Activated naive CD8-positive, alpha-beta T cell treated with anti-CD3 and anti-CD28 coated beads, Interleukin-2, amount 50 U/mL, for 16 hours (primary cell): Measurements from ENCODE around the gene DNAJC15.
"Not testable (repeated sequence)": the region's sequence is repeated elsewhere in the genome, so short reads cannot be mapped to it uniquely, and the experiment has no call there.

Experiments used
- DNase-seq: peaks from one replicate; pipeline ENCODE4 v3.0.0-alpha.2; 2020; ENCODE audit warnings: low read depth, low spot score

DNAJC15 gene

DNA sequence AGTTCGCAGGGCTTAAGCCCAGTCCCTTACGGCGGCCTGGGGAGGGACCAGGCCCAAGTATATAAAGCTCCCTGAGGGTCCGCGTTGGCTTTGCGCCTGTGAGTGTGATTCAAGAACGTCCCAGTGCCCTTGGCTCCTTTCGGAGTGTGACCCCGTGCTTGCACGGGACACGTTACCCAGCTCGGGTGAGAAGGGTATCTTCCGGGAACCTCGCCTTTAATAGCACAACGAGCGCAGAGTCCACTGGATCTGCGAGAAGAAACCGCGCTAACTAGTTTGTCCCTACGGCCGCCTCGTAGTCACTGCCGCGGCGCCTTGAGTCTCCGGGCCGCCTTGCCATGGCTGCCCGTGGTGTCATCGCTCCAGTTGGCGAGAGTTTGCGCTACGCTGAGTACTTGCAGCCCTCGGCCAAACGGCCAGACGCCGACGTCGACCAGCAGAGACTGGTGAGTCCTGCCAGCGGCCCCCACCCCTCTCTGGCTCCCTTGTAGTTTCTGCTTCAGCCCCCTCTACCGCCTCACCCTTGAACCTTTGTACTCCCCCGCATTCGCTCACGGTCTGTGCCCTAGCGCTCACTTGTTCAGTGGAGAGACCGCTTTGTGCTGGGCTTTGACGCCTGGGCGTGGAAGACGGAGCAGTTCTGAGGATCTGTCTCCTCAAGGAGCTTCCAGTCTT is at the start of gene DNAJC15:
Gene DNAJC15 (plus strand): TSS at position 298 of the 675 bp plus-strand sequence. CDS start 41 bp downstream, at position 339.
- peak; percentile 21 for DNase-seq

- no peak for DNase-seq
These were observed 47.3 kb upstream of the DNAJC15 start for GRCh38 chr13:42976066-42976465.

GRCh38 chr13:42977219-42977659 is 46.1 kb upstream of the DNAJC15 start:
- DNase-seq = no peak

GRCh38 chr13:42981317-42981716 is 42.1 kb upstream of the DNAJC15 start:
- DNase-seq = no peak

- no peak for DNase-seq
These were observed 41.5 kb upstream of the DNAJC15 start for GRCh38 chr13:42981853-42982252.

DNA sequence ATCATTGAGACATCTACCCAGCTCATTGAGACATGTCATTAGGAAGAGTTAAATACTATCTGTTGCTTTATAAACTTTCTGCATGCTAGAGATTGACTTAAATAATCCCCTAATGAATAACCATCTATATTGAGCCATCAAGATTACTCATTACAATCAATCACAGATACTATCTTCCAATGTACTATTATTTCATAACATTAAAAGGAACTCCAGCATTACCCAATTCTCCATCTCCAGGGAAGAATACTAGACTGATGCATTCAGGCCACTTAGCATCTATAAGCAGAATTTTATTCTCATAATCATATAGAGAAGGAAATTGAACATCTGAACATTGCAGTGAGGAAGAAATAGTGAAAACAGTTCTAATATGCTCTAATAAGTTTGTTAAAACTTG is 39.4 kb upstream of the DNAJC15 start:
- no peak for DNase-seq

DNA sequence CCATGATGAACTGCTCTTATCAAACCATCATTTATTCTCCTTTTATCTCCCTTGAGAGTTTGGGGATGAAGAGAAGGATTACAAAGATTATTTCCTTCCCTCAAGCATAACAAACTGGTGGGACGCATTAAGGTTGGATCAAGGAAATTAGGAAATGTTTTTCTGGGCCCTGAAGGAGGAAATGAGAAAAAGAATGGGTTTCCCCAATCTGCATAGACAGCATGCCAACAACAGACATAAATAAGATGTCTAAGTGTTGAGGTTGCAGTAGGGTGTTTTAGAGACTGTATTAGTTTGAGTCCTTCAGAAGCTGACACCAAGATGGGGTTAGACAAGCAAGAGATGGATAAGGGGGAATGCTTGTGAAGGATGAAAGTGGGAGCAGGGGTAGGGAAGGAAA is 38.7 kb upstream of the DNAJC15 start:
- no peak for DNase-seq

- no peak for DNase-seq
These were observed 37.8 kb upstream of the DNAJC15 start for GRCh38 chr13:42985312-42986175.

DNA sequence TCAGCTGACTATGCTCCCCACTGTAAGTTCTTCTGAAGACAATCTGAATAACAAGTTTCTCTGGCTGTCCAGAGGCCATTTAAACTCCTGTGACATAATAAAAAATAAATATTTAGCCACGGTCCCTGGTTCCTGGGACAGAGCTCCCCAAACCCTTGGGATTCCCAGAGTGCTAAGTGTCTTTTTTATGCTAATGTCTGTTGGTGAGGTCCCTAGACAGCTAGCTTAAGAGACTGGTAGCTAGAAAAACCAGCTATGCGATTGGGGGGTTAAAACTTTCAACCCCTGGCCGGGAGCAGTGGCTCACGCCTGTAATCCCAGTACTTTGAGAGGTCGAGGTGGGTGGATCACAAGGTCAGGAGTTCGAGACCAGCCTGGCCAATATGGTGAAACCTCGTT is 37.2 kb upstream of the DNAJC15 start:
- DNase-seq = no peak

DNA sequence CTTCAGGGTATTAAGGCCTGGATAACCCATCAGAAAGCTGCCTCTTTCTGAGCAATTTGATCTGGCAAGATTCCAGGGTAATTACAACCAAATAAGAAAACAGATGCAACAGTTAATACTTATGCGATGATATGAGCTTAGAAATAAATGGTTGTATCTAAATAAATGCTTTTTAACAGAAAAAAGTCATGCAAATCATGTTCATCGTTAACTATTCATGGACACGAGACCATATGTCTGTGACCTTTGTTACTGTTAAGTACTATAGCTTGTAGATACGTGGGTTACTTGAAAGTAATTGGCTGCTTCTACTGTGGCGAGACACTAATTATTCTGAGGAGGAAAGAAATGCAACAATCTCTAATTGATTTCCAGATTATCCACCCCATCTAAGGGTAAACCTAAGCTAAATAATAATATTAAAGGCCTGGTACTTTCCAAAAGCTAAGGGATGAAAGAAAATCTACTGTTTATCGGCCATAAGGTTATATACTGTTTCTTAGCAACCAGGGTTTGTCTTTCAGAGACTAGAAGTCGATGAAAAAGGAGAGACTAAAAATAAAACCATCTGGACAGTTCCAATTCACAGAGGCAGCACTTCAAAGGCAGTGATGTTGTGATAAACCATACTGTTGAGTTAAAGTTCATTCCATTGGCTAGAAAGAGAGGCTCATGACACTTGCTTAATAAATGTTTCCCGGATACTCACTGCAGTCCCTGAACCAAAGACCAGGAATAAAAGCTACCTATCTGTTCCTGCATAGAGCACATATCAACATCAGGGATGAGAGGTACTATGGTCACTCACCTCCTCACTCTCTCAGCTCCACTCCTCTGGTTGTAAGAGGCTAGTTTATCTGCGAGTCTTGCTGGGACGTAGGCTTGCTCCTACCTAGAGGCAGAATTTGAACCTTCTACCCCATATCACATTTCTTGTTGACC is 32.8 kb upstream of the DNAJC15 start:
- no peak for DNase-seq

- DNase-seq = not testable (repeated sequence)
These were observed 32.0 kb upstream of the DNAJC15 start for GRCh38 chr13:42991233-42991897.

- peak; percentile 56 for DNase-seq
These were observed 31.3 kb upstream of the DNAJC15 start, which contains the start of gene EPSTI1 for GRCh38 chr13:42991898-42992763. Gene EPSTI1, minus strand, starts transcription at chr13:42992241. Its CDS starts 76 bp downstream, at chr13:42992165.

- DNase-seq = no peak
These were observed 30.6 kb upstream of the DNAJC15 start for GRCh38 chr13:42992764-42993122.

DNA sequence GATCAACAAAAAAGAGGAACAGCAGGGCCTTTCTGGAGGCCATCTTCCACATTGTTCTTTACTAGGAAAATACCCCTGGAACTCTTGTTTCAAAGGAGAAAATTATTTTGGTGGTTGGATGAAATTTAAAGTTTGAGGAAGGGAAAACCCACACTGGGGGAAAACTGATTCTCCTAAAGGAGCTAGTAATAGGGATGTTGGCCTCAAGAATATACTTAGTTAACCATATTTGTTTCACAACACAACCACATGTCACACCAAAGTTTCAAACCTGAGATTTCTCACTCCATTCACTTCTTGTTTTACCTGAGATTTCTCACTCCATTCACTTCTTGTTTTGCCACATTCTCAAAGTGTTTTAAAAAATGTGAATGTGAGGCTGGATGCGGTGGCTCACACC is 28.5 kb upstream of the DNAJC15 start:
- DNase-seq = no peak

- no peak for DNase-seq
These were observed 26.8 kb upstream of the DNAJC15 start for GRCh38 chr13:42996584-42996983.

DNA sequence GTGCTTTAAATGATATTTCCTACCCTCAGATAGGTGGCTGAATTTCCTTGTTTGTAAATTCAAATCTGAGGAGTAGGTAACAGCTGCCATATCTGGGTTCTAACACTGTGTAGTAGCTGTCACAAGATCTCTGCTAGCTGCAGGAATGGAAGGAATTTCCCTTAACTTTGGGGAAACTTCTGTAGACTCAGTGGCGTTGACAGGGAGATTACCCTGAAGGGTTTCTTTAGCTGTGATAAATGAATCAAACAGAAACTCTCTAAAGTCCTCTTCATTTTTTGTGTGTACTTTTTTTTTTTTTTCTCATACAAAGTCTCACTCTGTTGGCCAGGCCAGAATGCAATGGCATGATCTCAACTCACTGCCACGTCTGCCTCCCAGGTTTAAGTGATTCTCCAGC is 26.0 kb upstream of the DNAJC15 start:
- no peak for DNase-seq

GRCh38 chr13:42999491-42999890 is 23.9 kb upstream of the DNAJC15 start:
- no peak for DNase-seq

DNA sequence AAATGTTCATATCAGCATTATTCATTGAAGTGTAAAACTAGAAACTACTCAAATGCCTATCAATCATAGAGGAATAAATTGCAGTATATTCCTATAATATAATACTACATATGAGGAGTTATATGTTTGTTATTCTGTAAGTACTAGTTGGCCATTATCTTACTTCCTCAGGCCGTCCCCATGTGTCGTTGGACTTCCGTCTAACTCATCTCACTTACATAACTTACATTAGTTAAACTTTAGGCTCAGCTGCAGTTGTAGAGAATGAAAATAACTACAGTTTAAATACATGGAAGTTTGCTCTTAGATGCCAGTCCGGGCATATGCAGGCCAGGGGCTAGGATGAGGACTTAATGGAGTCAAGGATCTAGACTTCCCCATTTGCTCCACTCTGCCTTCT is 22.7 kb upstream of the DNAJC15 start:
- DNase-seq = no peak

DNA sequence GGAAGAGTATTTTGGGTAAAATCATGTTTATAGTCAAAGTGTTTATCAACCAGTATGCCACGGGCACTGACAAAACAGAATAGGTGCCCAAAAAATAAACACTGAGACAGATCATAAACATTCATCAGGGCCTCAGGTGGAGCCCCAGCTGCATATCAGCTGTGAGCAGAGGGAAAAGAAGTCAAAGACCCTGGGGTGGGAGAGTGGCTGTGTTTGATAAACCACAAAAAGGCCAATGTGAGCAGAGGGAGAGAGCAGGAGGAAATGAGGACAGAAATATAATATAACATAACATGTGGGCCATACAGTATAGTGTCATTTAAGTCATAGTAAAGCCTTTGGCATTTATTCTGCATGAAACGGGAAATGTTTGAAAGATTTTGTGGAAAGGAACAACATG is 21.4 kb upstream of the DNAJC15 start:
- no peak for DNase-seq

DNA sequence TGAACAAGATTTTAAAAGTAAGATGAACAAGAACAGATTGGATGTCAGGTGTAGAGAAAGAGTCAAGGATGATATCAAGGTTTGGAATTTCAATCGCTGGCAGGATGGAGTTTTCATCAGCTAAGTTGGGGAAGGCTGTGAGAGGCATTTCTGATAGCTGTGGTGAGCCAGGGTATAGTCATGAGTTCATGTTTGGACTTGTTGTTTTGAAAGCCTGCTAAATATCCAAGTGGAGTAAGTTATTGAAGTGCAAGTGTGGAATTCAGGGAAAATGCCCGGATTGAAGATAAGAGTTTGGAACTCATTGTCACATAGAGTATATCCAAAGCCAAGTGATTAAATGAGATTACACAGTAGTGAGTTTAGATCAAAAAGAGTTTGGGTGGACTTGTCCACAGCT is 20.4 kb upstream of the DNAJC15 start:
- no peak for DNase-seq
